Retinal pigment epithelial cell (primary cell): ENCODE measurements around the gene CNBD2.
A peak's percentile ranks its signal among the peaks of the same experiment; 100 is the strongest.

Experiments
- DNase-seq: peaks from one replicate; pipeline ENCODE4 v3.0.0-alpha.2; 2010; ENCODE audit warnings: low read depth
- H3K4me3 ChIP-seq: 2 replicates; pipeline ENCODE4 v1.5.1; 2011; ENCODE audit warnings: mild to moderate bottlenecking, low read length, control low read depth, moderate library complexity
- CTCF ChIP-seq: conservative IDR thresholded peaks from 2 replicates; pipeline ENCODE4 v1.5.1; 2011; ENCODE audit warnings: low read depth, low read length, control low read depth, inconsistent platforms

CNBD2 gene

GRCh38 chr20:35975576-35976373 is 7.4 kb downstream of the CNBD2 start:
- no peak overlapping the region for H3K4me3 ChIP-seq
- no peak for TF ChIP-seq CTCF
- no peak for DNase-seq

GRCh38 chr20:35978041-35978513 is 9.7 kb downstream of the CNBD2 start:
- no peak overlapping the region for H3K4me3 ChIP-seq
- TF ChIP-seq CTCF: no peak
- no peak for DNase-seq

GRCh38 chr20:35979544-35979943 is 11.2 kb downstream of the CNBD2 start:
- DNase-seq: no peak
- no peak for TF ChIP-seq CTCF
- no peak overlapping the region for H3K4me3 ChIP-seq

GRCh38 chr20:35981969-35982368 is 13.6 kb downstream of the CNBD2 start:
- DNase-seq: no peak
- no peak for TF ChIP-seq CTCF
- no peak overlapping the region for H3K4me3 ChIP-seq

- no peak overlapping the region for H3K4me3 ChIP-seq
- no peak for TF ChIP-seq CTCF
- DNase-seq: no peak
These were observed 16.0 kb downstream of the CNBD2 start for GRCh38 chr20:35984382-35984781.

- H3K4me3 ChIP-seq: no peak overlapping the region
- no peak for DNase-seq
- no peak for TF ChIP-seq CTCF
These were observed 17.4 kb downstream of the CNBD2 start for GRCh38 chr20:35985806-35986205.

- H3K4me3 ChIP-seq: no peak overlapping the region
- peak; percentile 50 for DNase-seq
- TF ChIP-seq CTCF: no peak
These were observed 20.6 kb downstream of the CNBD2 start for GRCh38 chr20:35988910-35989463.
